Neural progenitor cell (in vitro differentiated cells): Measurements from ENCODE around the gene STARD7.

Source experiments
- EZH2 ChIP-seq: fragments of 200-600 bp; sonication (generic); IDR thresholded peaks from 2 replicates; pipeline ENCODE4 v1.6.1; 2017; ENCODE audit warnings: antibody characterized with exemption, mild to moderate bottlenecking, moderate library complexity
- TF ChIP-seq, protein P1 (sequence below): fragments of 200-600 bp; sonication (generic); IDR thresholded peaks from 2 replicates; pipeline ENCODE4 v1.5.1; 2017; ENCODE audit warnings: antibody characterized with exemption, mild to moderate bottlenecking

DNA sequence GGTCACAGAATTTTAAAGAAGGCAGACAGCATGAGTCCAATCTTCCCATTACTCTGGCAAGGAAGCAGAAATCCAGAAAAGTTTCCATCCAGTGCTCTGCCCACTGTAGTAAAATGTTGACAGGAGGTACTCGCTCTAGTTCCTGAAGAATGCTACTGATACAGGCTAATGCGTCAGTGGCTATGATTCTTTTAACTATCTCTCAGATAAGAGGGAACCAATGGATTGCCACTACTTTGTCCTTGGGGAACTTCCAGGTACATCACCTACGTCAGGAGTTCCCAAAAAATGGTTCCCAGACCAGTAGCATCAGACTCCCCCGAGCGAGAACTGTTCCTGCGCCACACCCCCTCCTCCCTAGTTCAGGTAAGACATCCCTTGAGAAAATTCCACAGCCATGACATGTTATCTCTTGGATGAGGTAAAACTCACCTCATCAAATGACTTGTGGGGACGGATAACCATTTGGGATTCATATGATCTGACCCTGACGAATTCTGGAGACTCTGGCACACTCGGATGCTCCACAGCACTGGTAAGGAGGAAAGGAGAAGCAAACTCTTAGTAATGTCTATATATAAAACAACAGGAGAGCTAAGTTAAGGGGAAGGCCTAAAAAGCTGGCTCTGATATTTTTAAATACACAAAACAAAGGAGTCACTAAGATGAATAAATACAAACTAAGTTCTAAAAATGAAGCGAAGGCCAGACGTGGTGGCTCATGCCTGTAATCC is 16.5 kb downstream of the STARD7 start:
- TF ChIP-seq, protein P1, sequence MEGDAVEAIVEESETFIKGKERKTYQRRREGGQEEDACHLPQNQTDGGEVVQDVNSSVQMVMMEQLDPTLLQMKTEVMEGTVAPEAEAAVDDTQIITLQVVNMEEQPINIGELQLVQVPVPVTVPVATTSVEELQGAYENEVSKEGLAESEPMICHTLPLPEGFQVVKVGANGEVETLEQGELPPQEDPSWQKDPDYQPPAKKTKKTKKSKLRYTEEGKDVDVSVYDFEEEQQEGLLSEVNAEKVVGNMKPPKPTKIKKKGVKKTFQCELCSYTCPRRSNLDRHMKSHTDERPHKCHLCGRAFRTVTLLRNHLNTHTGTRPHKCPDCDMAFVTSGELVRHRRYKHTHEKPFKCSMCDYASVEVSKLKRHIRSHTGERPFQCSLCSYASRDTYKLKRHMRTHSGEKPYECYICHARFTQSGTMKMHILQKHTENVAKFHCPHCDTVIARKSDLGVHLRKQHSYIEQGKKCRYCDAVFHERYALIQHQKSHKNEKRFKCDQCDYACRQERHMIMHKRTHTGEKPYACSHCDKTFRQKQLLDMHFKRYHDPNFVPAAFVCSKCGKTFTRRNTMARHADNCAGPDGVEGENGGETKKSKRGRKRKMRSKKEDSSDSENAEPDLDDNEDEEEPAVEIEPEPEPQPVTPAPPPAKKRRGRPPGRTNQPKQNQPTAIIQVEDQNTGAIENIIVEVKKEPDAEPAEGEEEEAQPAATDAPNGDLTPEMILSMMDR, result no peak
- TF ChIP-seq EZH2, result no peak
